ENCODE results near the gene PTTG1. TPM values are rescaled to one million over a fixed set of nuclear protein-coding genes. Genes with fewer than 3 reads are reported as not detected.

PTTG1 gene
- total and polyA plus RNA-seq, 12 donors = 0.32 to 17.5 (median 1.7) TPM; not detected in 1

- ATAC-seq = no peak
- Histone ChIP-seq H3K27me3 (no peaks in the 10 kb centered on the region), H3K36me3 (no peaks in the 10 kb centered on the region), H3K9me3 (no peaks in the 10 kb centered on the region), H3K4me1 (peaks cover 3 to 39% (median 13%) of the 10 kb centered on the region in 9 donors), H3K4me3 (no peak overlapping the region), H3K27ac (no peak overlapping the region)
- 98 to 100% methylated on average over 1 of the region's 1 CpG for WGBS, 2 donors
- intact Hi-C loops (cut with DNase I) = no loop called here
- DNase-seq = no peak
- no peak for TF ChIP-seq CTCF (IDR thresholded peaks at IDR 0.05)
Measured at GRCh38 chr5:160474084-160474483, 52.4 kb downstream of the PTTG1 start.

- ATAC-seq (no peak), DNase-seq (no peak)
- no peak for TF ChIP-seq CTCF (IDR thresholded peaks at IDR 0.05)
- Histone ChIP-seq H3K27me3 (no peaks in the 10 kb centered on the region), H3K4me3 (no peak overlapping the region), H3K36me3 (no peaks in the 10 kb centered on the region), H3K27ac (no peak overlapping the region), H3K9me3 (no peaks in the 10 kb centered on the region), H3K4me1 (peaks cover 0 to 27% (median 11%) of the 10 kb centered on the region in 9 donors)
- intact Hi-C loops (cut with DNase I) = no loop called here
- WGBS, 2 donors = 78 to 95% methylated on average over 7 of the region's 7 CpGs
Measured at GRCh38 chr5:160475864-160476438, 54.3 kb downstream of the PTTG1 start.

- H3K4me1 ChIP-seq = peaks cover 0 to 16% (median 4%) of the 10 kb centered on the region in 9 donors
- TF ChIP-seq CTCF (IDR thresholded peaks at IDR 0.05) = no peak
- H3K4me3 ChIP-seq = no peak overlapping the region
- no peaks in the 10 kb centered on the region for H3K36me3 ChIP-seq
- DNase-seq (no peak), ATAC-seq (no peak)
- intact Hi-C loops (cut with DNase I) = no loop called here
- H3K27me3 ChIP-seq = no peaks in the 10 kb centered on the region
- H3K9me3 ChIP-seq = no peaks in the 10 kb centered on the region
- H3K27ac ChIP-seq = no peak overlapping the region
- WGBS, 2 donors = 65 to 67% methylated on average over 6 of the region's 6 CpGs
Measured at GRCh38 chr5:160477266-160477970, 55.8 kb downstream of the PTTG1 start.

- no peak for TF ChIP-seq CTCF (IDR thresholded peaks at IDR 0.05)
- H3K36me3 ChIP-seq = no peaks in the 10 kb centered on the region
- H3K27me3 ChIP-seq = no peaks in the 10 kb centered on the region
- intact Hi-C loops (cut with DNase I) = no loop called here
- no peak overlapping the region for H3K4me3 ChIP-seq
- no peak for DNase-seq
- no peak for ATAC-seq
- peaks cover 0 to 16% (median 4%) of the 10 kb centered on the region in 9 donors for H3K4me1 ChIP-seq
- no peaks in the 10 kb centered on the region for H3K9me3 ChIP-seq
- WGBS, 2 donors = 75% methylated on average over 2 of the region's 2 CpGs
- H3K27ac ChIP-seq = no peak overlapping the region
Measured at GRCh38 chr5:160478163-160478562, 56.5 kb downstream of the PTTG1 start.

Small RNA genes lying within 50 kb of the gene (microRNA-seq; reads per million reads assigned to microRNA genes)
- gene MIR3142 = 0 reads per million in 2 donors

Other genes with a start within 250 kb of the PTTG1 start
- gene FABP6, start 192.3 kb upstream of the PTTG1 start, total RNA-seq = 1 to 10 TPM in 9 of 10 donors, under 1 TPM in 1; 0.88 to 5.2 (median 1.4) TPM
- 1 to 10 TPM in 1 of 2 donors, under 1 TPM in 1; 0.13 to 5.9 TPM for gene FABP6, start 192.3 kb upstream of the PTTG1 start, polyA plus RNA-seq
- gene CCNJL, start 109.3 kb upstream of the PTTG1 start, total RNA-seq = 10 to 100 TPM in 3 of 10 donors, 1 to 10 TPM in 7; 4.5 to 20.8 (median 7.0) TPM
- gene CCNJL, start 109.3 kb upstream of the PTTG1 start, polyA plus RNA-seq = 1 to 10 TPM; 2.9 to 5.1 TPM
- gene C1QTNF2, start 51.2 kb upstream of the PTTG1 start, total RNA-seq = 1 to 10 TPM in 6 of 10 donors, under 1 TPM in 4; 0.40 to 1.6 (median 1.1) TPM
- gene C1QTNF2, start 51.2 kb upstream of the PTTG1 start, polyA plus RNA-seq = 1 to 10 TPM in 1 of 2 donors, under 1 TPM in 1; 0.97 to 1.5 TPM
- gene FAM200C, start 21.8 kb upstream of the PTTG1 start, total RNA-seq = 1 to 10 TPM; 2.3 to 4.5 (median 3.6) TPM
- 1 to 10 TPM; 1.7 to 8.6 TPM for gene FAM200C, start 21.8 kb upstream of the PTTG1 start, polyA plus RNA-seq
- gene SLU7, start 2.8 kb upstream of the PTTG1 start, total RNA-seq = 10 to 100 TPM; 32.7 to 62.4 (median 44.3) TPM
- 10 to 100 TPM; 19.2 to 38.4 TPM for gene SLU7, start 2.8 kb upstream of the PTTG1 start, polyA plus RNA-seq

All from heart right ventricle (tissue), 16 donors.